Lower lobe of right lung (tissue), 2 donors: ENCODE results near the gene GAN. TPM values are rescaled to one million over a fixed set of nuclear protein-coding genes. Genes with fewer than 3 reads are reported as not detected.
"Not testable (repeated sequence)": the region's sequence is repeated elsewhere in the genome, so short reads cannot be mapped to it uniquely, and the experiment has no call there.

Experiments used
- ATAC-seq, 2 donors: fragments of 200-7000 bp; cut with Tn5 transposase; one replicate each; pipeline ENCODE4 v1.9.1; 2020 to 2022; ENCODE audit warnings: mild to moderate bottlenecking in 2 of 2, moderate library complexity in 2 of 2
- DNase-seq: peaks from one replicate; pipeline ENCODE4 v3.0.0-alpha.2; 2020
- H3K27ac ChIP-seq: fragments of 200-600 bp; one replicate; pipeline ENCODE4 v1.8.0; 2022
- H3K27me3 ChIP-seq: fragments of 200-600 bp; one replicate; pipeline ENCODE4 v1.8.0; 2022; ENCODE audit warnings: low read depth
- H3K36me3 ChIP-seq: fragments of 200-600 bp; one replicate; pipeline ENCODE4 v1.8.0; 2022; ENCODE audit warnings: mild to moderate bottlenecking
- H3K4me1 ChIP-seq: fragments of 200-600 bp; one replicate; pipeline ENCODE4 v1.8.0; 2022
- H3K4me3 ChIP-seq: fragments of 200-600 bp; one replicate; pipeline ENCODE4 v1.8.0; 2022; ENCODE audit warnings: mild to moderate bottlenecking
- H3K9me3 ChIP-seq: fragments of 200-600 bp; one replicate; pipeline ENCODE4 v1.8.0; 2022
- CTCF ChIP-seq: fragments of 200-600 bp; IDR thresholded peaks from one replicate; pipeline ENCODE4 v1.8.0; 2022; ENCODE audit warnings: antibody characterized with exemption, mild to moderate bottlenecking
- intact Hi-C: fragments of 100-400 bp; cut with DNase I; formaldehyde crosslinking; loops from one replicate; pipeline ENCODE4 v1.11.0; 2022
- total RNA-seq: library from RNA; stranded (reverse); fragmentation: NEBNext Ultra II Directional; extraction: Animal tissue kit (Norgen Biotek cat#: 25700); gene quantifications from one replicate; pipeline ENCODE4 v1.2.1, GENCODE V29; 2021
- donor health status: DM: no; HTN: yes; CAD: no; lungs with severe emphysema.

GAN gene
- total RNA-seq, 1 donor from 2014 or later = 6.5 TPM

GRCh38 chr16:81415751-81416150 is 101.0 kb downstream of the GAN start:
- Histone ChIP-seq H3K27me3 (no peaks in the 10 kb centered on the region), H3K36me3 (no peaks in the 10 kb centered on the region), H3K4me3 (no peak overlapping the region), H3K9me3 (no peaks in the 10 kb centered on the region), H3K27ac (no peak overlapping the region), H3K4me1 (no peaks in the 10 kb centered on the region)
- intact Hi-C loops = no loop called here
- ATAC-seq (no peak), DNase-seq (no peak)
- TF ChIP-seq CTCF = no peak

GRCh38 chr16:81416749-81417148 is 102.0 kb downstream of the GAN start:
- no peak overlapping the region for H3K4me3 ChIP-seq
- intact Hi-C loops = no loop called here
- H3K27ac ChIP-seq = no peak overlapping the region
- no peaks in the 10 kb centered on the region for H3K36me3 ChIP-seq
- ATAC-seq (no peak), DNase-seq (no peak)
- no peaks in the 10 kb centered on the region for H3K9me3 ChIP-seq
- no peaks in the 10 kb centered on the region for H3K4me1 ChIP-seq
- no peaks in the 10 kb centered on the region for H3K27me3 ChIP-seq
- TF ChIP-seq CTCF = no peak

- ATAC-seq = no peak
- Histone ChIP-seq H3K4me3 (no peak overlapping the region), H3K4me1 (no peaks in the 10 kb centered on the region), H3K27ac (no peak overlapping the region), H3K9me3 (no peaks in the 10 kb centered on the region), H3K27me3 (no peaks in the 10 kb centered on the region), H3K36me3 (no peaks in the 10 kb centered on the region)
- intact Hi-C loops = no loop called here
- no peak for DNase-seq
- no peak for TF ChIP-seq CTCF
These were observed 102.4 kb downstream of the GAN start for GRCh38 chr16:81417210-81417609.

- Histone ChIP-seq H3K9me3 (no peaks in the 10 kb centered on the region), H3K4me1 (no peaks in the 10 kb centered on the region), H3K27me3 (no peaks in the 10 kb centered on the region), H3K36me3 (no peaks in the 10 kb centered on the region), H3K4me3 (no peak overlapping the region), H3K27ac (no peak overlapping the region)
- no peak for TF ChIP-seq CTCF
- ATAC-seq (no peak), DNase-seq (no peak)
- intact Hi-C loops = no loop called here
These were observed 105.0 kb downstream of the GAN start for GRCh38 chr16:81419806-81420205.

- TF ChIP-seq CTCF = no peak
- ATAC-seq = no peak
These were observed 106.4 kb downstream of the GAN start for GRCh38 chr16:81421126-81421525.

GRCh38 chr16:81421536-81421935 is 106.8 kb downstream of the GAN start:
- H3K27ac ChIP-seq = no peak overlapping the region
- H3K4me1 ChIP-seq = no peaks in the 10 kb centered on the region
- H3K4me3 ChIP-seq = no peak overlapping the region
- H3K36me3 ChIP-seq = no peaks in the 10 kb centered on the region
- DNase-seq (no peak), ATAC-seq (no peak)
- intact Hi-C loops = no loop called here
- no peaks in the 10 kb centered on the region for H3K9me3 ChIP-seq
- TF ChIP-seq CTCF = no peak
- no peaks in the 10 kb centered on the region for H3K27me3 ChIP-seq

More at GRCh38 chr16:81421126-81421525, 106.4 kb downstream of the GAN start:
- no peak for DNase-seq
- H3K4me1 ChIP-seq = no peaks in the 10 kb centered on the region
- no peak overlapping the region for H3K27ac ChIP-seq
- intact Hi-C loops = no loop called here
- H3K36me3 ChIP-seq = no peaks in the 10 kb centered on the region
- H3K4me3 ChIP-seq = no peak overlapping the region
- no peaks in the 10 kb centered on the region for H3K9me3 ChIP-seq
- H3K27me3 ChIP-seq = no peaks in the 10 kb centered on the region

- H3K27ac ChIP-seq, H3K36me3 ChIP-seq, H3K4me1 ChIP-seq, H3K4me3 ChIP-seq, H3K9me3 ChIP-seq, H3K27me3 ChIP-seq, DNase-seq, intact Hi-C loops, ATAC-seq: not testable (repeated sequence)
These were observed 107.4 kb downstream of the GAN start for GRCh38 chr16:81422153-81422552.
